GM03348 (cell line): ENCODE measurements around the gene MAP1LC3B.
"Not testable (repeated sequence)": the region's sequence is repeated elsewhere in the genome, so short reads cannot be mapped to it uniquely, and the experiment has no call there.

Experiments used
- DNase-seq: peaks from one replicate; pipeline ENCODE4 v3.0.0; 2012; ENCODE audit warnings: low spot score

Gene MAP1LC3B

DNA sequence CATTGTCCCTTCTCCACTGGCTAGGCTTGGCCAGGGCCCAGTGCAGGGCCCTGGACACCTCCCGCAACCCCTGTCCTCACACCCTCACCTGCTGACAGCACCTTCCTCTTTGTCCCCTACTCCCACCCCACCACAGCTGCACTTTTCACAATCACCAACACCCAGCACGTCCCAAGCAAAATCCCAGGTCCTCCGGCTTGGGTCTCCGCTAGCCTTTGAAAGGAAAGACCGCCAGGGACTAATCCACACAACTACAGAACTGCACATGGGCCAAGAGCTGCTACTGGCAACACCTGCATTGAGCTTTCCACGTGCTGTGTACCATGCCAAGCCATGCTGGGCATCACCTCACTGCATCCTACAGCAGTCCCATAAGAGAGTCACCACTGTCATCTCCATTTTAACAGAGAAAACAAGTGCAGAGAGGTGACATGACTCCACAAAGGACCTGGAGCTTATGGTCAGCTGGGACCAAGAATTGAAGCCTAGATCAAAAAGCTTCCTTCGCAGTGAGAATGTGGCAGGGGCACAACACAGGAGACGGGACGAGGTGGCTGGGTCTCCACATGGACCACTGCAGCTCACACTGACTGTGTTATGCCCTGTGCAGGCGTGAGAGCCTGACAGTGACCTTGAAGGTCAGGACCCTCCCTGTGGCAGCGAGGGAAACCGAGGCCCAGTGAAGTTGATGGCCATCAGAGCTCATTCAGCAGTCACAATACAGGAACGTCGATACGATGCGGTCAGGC is 31.1 kb upstream of the MAP1LC3B start:
- no peak for DNase-seq

GRCh38 chr16:87361916-87362619 is 30.1 kb upstream of the MAP1LC3B start:
- no peak for DNase-seq

DNA sequence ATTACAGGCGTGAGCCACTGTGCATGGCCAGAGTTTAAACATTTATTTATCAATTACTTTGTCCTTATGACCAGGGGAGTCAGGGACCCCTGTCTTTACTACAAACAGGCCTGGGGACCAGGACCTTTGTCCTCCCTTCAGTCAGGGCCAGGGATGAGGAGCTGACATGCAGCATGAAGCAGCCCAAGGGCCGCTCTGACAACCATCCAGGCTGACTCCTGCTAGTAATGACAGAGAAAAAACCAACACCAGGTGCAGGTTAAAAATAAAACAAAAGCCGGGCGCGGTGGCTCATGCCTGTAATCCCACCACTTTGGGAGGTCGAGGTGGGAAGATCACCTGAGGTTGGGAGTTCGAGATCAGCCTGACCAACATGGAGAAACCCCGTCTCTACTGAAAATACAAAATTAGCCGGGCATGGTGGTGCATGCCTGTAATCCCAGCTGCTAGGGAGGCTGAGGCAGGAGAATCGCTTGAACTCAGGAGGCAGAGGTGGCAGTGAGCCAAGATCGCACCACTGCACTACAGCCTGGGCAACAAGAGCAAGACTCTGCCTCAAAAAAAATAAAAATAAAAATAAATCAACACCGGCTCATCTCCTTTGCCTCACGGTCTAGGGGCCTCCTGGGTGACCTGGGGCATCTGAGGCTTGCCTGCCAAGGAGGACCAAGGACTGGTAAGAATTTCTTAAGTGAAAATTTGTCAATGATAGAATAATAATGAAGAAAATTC is 29.1 kb upstream of the MAP1LC3B start:
- DNase-seq, result not testable (repeated sequence)

GRCh38 chr16:87363771-87364455 is 28.2 kb upstream of the MAP1LC3B start:
- DNase-seq, result no peak

GRCh38 chr16:87365021-87365713 is 27.0 kb upstream of the MAP1LC3B start:
- no peak for DNase-seq

DNA sequence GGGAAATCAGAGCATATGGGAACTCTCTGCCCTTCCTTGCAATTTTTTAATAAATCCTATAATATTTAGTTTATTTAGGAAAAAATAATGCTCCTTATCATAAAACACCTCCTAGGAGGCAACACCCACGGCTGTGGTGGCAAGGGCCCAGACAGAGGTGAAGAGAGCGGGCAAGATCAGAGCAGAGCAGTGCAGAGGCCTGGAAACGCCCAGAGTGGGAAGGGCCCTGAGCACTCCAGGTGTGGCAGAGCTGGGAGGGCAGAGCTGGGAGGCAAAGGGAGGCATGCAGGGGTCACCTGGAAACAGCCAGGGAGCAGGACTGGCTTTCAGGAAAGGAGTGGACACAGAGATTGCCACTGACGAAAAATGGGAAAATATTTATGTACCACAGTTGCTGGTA is 25.8 kb upstream of the MAP1LC3B start:
- DNase-seq, result no peak

DNA sequence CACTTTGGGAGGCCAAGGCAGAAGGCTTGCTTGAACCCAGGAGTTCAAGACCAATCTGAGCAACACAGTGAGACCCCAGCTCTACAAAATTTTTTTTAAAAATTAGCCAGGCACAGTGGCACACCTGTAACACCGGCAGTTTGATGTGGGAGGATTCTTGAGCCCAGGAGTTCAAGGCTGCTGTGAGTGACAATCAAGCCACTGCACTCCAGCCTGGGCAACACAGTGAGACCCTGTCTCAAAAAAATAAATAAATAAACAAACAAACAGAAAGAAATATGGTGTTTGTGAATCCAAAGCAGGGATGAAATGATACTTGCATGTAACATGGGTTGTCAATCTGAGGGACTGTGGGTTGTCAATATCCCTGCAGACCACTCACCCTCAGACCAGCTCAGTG is 25.2 kb upstream of the MAP1LC3B start:
- DNase-seq, result no peak

DNA sequence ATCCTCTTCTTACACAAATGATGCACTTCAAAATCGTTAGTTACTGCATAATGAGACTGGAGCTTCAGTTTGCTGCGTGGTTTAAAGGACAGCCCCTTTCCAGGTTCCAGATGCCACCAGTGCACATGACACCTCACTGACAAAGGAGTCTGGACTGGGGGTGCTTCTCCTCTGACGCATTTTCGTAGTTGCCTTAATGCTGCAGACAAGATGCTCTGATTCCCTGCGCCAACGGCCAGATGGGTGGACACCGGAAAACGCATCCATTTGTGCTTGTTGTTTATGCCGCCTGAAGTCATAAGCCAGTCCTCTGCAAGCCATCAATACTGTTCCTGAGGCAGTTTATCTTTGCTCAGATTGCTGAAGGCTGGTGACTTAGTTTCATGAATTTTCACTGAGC is 24.6 kb upstream of the MAP1LC3B start:
- DNase-seq, result no peak

GRCh38 chr16:87368029-87368770 is 23.9 kb upstream of the MAP1LC3B start:
- DNase-seq, result no peak

GRCh38 chr16:87369117-87369765 is 22.9 kb upstream of the MAP1LC3B start:
- DNase-seq, result no peak

DNA sequence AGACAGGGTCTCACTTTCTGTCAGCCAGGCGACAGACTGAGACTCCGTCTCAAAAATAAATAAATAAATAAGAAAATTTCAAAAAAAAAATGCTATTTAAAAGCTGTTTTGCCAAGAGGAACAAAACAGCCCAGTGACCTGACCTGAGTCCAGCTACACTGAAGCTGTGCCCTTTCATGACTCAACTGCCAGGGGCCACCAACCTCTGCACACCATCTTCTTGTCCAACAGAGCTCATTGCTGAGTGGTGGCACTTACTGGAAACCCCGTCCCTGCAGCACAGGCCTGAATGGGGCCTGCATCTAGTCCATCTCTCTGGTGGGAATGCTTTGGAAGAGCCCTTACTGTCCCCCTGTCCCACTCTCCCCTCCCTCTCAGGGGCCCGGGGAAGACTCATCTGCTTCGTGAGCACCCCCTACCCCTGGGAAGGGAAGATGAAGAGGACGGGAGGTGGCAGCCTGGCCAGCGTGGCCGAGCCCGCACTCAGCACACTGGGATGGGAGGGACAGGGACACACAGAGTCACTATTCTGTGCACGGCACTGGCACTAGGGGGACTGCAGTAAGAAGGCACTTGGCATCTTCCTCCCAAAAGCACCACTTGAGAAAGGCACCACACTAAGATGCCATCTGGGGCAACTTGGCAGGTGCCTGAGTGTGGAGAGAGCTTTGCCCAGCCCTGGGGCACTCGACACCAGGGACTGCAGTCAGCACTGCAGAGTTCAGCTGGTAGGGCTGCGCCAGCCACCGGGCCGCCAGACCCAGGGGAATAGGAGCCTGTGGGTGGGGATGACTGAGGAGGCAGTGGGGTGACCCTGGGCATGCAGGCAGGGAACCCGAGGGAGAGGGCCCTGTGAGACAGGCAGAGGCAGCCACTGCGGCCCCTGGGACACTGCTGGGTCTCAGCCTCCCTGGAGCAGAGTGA is 22.1 kb upstream of the MAP1LC3B start:
- DNase-seq, result no peak

DNA sequence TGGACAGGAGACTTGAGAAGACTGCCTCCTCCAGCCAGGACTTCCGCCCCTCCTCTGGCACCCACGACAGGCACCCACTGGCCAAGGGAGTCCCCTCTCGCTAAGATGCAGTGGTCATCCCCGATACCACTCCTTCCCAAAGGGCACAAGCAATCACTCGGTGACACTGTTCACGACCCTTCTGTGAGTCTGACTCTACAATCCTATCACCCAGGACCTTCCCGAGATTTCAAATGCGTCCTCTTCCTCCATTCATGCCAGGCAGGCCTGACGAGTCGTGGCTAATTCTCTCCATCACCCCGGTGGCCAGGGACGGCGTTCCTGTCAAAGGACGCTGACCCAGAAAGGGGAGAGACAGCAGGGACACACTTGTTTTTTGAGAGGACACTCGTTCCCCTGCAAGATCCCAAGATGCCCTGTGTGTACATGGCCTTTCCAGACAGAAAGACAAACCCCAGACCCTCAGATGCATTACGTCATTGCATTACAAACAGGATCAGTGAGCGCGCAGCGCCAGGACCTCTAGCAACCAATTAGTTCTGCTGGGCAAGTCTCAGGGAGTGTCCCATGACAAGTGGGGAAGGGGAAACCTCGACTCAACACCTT is 20.8 kb upstream of the MAP1LC3B start:
- DNase-seq, result no peak

DNA sequence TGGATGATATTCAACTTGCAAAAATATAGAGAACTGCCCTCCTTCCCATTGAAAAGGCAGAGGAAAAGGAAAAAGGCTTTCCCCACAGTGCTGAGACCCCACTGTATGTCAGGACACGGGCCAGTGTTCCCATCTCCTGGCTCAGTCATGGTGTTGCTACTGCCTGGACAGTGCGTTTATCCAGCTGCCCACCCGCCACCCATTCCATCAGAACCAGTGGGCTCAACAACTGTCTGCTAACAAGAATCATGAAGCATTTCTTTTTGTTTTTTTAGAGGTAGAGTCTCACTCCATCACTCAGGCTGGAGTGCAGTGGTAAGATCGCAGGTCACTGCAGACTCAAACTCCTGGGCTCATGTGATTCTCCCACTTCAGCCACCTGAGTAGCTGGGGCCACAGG is 19.8 kb upstream of the MAP1LC3B start:
- DNase-seq, result no peak

DNA sequence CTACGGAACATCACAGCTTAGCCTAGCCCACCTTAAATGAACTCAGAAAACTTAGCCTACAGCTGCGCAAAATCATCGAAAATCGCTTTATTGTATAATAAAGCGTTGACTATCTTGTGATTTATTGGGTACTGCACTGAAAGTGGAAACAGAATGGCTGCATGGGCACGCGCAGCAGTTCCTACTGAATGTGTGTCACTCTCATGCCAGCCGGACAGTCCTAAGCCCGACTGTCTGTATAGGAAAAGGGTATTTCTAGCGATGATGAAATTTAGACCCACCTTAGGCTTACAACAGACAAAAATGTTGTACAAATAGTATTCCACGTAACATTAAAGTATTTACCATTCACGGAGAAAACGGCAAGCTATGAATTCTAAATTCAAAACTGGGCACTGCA is 17.8 kb upstream of the MAP1LC3B start:
- no peak for DNase-seq

GRCh38 chr16:87375426-87376135 is 16.6 kb upstream of the MAP1LC3B start:
- DNase-seq, result peak; percentile 41

DNA sequence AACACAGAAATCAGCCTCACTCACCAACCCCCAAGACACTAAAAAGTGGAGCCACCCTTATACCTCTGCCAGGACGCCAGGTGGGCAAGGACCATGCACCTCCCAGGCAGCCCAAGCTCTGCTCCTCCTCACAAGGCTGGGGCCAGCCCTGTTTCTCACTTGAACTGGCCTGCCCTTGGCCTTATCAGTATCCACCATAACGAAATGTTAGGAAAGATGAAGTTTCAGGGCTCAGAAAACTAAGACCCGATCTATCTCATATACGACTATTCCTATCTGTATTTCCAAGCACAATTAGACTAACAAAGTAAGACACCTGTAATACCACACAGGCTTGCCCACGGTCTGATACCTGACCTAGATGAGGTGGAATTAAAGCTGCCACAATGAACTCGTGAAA is 15.5 kb upstream of the MAP1LC3B start:
- no peak for DNase-seq

DNA sequence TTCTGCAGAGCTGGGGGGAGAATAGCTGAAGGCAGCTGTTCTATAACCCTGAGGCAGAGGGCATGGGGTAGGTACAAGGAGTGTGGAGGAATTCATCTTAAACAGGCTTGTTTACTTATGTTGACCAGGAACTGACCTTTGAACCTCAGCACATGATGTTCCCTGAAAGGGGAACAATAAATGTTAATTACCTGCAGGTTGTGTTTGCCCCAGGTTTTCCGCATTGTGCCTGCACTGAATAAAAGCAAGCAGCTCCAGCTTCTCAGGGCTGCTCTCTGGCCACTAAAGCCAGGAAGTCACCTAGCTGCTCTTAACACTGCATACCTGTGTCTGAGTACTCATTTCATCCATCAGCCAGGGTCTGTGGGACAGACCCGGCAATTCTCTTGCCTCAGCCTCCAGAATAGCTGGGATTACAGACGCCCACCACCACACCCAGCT is 12.8 kb upstream of the MAP1LC3B start:
- not testable (repeated sequence) for DNase-seq

DNA sequence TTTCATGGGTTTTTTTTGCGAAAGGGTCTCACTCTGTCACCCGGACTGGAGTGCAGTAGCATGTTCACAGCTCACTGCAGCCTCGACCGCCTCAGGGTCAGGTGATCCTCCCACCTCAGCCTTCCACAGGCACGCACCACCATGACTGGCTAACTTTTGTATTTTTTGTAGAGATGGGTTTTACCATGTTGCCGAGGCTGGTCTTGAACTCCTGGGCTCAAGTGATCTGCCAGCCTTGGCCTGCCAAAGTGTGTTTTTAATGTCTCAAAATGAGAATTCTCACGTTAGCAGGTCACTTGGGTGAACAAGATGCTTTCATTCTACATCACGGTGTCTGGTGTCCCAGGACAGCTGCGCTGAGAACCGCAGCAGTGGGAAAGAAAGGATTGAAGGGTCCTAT is 11.7 kb upstream of the MAP1LC3B start:
- DNase-seq, result no peak
